Hepatocyte (in vitro differentiated cells): ENCODE data around the gene STX1A. TPM values are rescaled to one million over a fixed set of nuclear protein-coding genes. Genes with fewer than 3 reads are reported as not detected.

Experiments used
- DNase-seq: peaks from one replicate; pipeline ENCODE4 v3.0.0-alpha.2; 2016; ENCODE audit warnings: low spot score
- H2AFZ ChIP-seq: fragments of 200-600 bp; sonication (generic); 2 replicates; pipeline ENCODE4 v1.6.0; 2016; ENCODE audit warnings: antibody characterized with exemption, mild to moderate bottlenecking
- H3K27ac ChIP-seq: fragments of 200-600 bp; sonication (generic); 2 replicates; pipeline ENCODE4 v1.5.1; 2016; ENCODE audit warnings: mild to moderate bottlenecking
- H3K27me3 ChIP-seq: fragments of 200-600 bp; sonication (generic); 2 replicates; pipeline ENCODE4 v1.6.1; 2016
- H3K36me3 ChIP-seq: fragments of 200-600 bp; sonication (generic); replicated peaks from 2 replicates; pipeline ENCODE4 v1.5.1; 2016; ENCODE audit warnings: low read depth; ENCODE audit not compliant: insufficient read depth
- H3K4me1 ChIP-seq: fragments of 200-600 bp; sonication (generic); 2 replicates; pipeline ENCODE4 v1.5.1; 2016; ENCODE audit warnings: mild to moderate bottlenecking, moderate library complexity; ENCODE audit not compliant: insufficient read depth
- H3K4me2 ChIP-seq: fragments of 200-600 bp; sonication (generic); 2 replicates; pipeline ENCODE4 v1.6.0; 2016
- H3K4me3 ChIP-seq: fragments of 200-600 bp; sonication (generic); 2 replicates; pipeline ENCODE4 v1.5.1; 2016; ENCODE audit warnings: mild to moderate bottlenecking
- H3K79me2 ChIP-seq: fragments of 200-600 bp; sonication (generic); 2 replicates; pipeline ENCODE4 v1.6.0; 2017; ENCODE audit warnings: mild to moderate bottlenecking
- H3K9me2 ChIP-seq: fragments of 200-600 bp; sonication (generic); replicated peaks from 2 replicates; pipeline ENCODE4 v1.6.0; 2017; ENCODE audit warnings: mild to moderate bottlenecking; ENCODE audit not compliant: insufficient read depth
- H3K9me3 ChIP-seq: fragments of 200-600 bp; sonication (generic); 2 replicates; pipeline ENCODE4 v1.5.1; 2016; ENCODE audit warnings: low read depth, mild to moderate bottlenecking
- H4K20me1 ChIP-seq: fragments of 200-600 bp; sonication (generic); 2 replicates; pipeline ENCODE4 v1.6.0; 2016; ENCODE audit warnings: mild to moderate bottlenecking; ENCODE audit not compliant: insufficient read depth, poor library complexity, severe bottlenecking
- EZH2 ChIP-seq: fragments of 200-600 bp; sonication (generic); IDR thresholded peaks from 2 replicates; pipeline ENCODE4 v1.6.1; 2016; ENCODE audit warnings: antibody characterized with exemption, mild to moderate bottlenecking, borderline replicate concordance
- EZH2phosphoT487 ChIP-seq: fragments of 200-600 bp; sonication (generic); IDR thresholded peaks from one replicate; pipeline ENCODE4 v1.6.1; 2018; ENCODE audit warnings: antibody characterized with exemption, mild to moderate bottlenecking, low read depth, moderate library complexity; ENCODE audit not compliant: unreplicated experiment, severe bottlenecking
- WGBS: methylation state at CpG from one replicate; pipeline ENCODE4 v1.1.6; 2016; ENCODE audit warnings: low lambda C conversion rate; ENCODE audit errors: missing lambda C conversion rate; 5-methylcytosine and 5-hydroxymethylcytosine counted together
- microRNA counts: library from miRNA; unstranded; fragments of <30 nt; microRNA quantifications from one replicate; lab custom pipeline; 2017
- microRNA-seq: library from miRNA; unstranded; fragments of <30 nt; microRNA quantifications from one replicate; pipeline ENCODE4, GENCODE V29; 2017
- polyA plus RNA-seq: library from polyadenylated mRNA; unstranded; fragments of >200 nt; fragmentation: Nextera tagmentation; extraction: Ambion mirVana; gene quantifications from 2 replicates; pipeline ENCODE4 v1.2.1, GENCODE V29; 2016
- small RNA-seq: library from RNA; depleted of rRNA; stranded (forward); fragments of <200 nt; gene quantifications from one replicate; pipeline ENCODE3, GENCODE V24; 2014
- total RNA-seq: library from RNA; depleted of rRNA; stranded (reverse); fragments of >200 nt; gene quantifications from 2 replicates; pipeline ENCODE4 v1.2.3, GENCODE V29; 2014
- TF ChIP-seq, protein P1 (sequence below): fragments of 200-600 bp; sonication (generic); IDR thresholded peaks from 2 replicates; pipeline ENCODE4 v1.5.1; 2016; ENCODE audit warnings: antibody characterized with exemption, mild to moderate bottlenecking; ENCODE audit not compliant: poor library complexity

STX1A gene
- total and polyA plus RNA-seq, 2 experiments from 2014 or later, result 22.8 to 27.1 TPM

DNA sequence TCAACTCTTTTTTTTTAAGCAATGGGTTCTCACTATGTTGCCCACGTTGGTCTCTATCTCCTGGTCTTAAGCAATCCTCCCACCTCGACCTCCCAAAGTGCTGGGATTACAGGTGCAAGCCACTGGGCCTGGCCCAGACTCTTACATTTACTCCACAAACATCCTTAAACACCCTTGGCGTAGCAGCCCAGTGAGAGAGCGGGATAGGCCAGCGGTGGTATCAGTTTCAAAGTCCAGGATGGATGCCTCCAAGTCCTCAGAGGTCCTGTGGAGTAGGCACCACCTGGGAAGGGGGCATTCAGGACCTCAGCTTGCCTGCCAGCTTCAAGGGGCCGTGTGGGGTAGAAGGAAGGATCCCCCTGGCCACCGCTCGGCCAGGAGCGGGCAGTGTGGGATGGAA, 69.9 kb downstream of the STX1A start:
- Histone ChIP-seq H3K9me3 (no peaks in the 10 kb centered on the region), H3K4me2 (no peak overlapping the region), H3K27me3 (peaks cover 28% of the 10 kb centered on the region), H3K36me3 (no peaks in the 10 kb centered on the region), H2AFZ (no peak overlapping the region), H4K20me1 (no peaks in the 10 kb centered on the region), H3K9me2 (no peaks in the 10 kb centered on the region), H3K4me3 (no peak overlapping the region), H3K79me2 (no peaks in the 10 kb centered on the region), H3K27ac (no peak overlapping the region), H3K4me1 (peaks cover 6% of the 10 kb centered on the region)
- DNase-seq, result no peak
- WGBS, result 64% methylated on average over 9 of the region's 9 CpGs
- TF ChIP-seq EZH2phosphoT487 (no peak), EZH2 (no peak)
- TF ChIP-seq, protein P1, sequence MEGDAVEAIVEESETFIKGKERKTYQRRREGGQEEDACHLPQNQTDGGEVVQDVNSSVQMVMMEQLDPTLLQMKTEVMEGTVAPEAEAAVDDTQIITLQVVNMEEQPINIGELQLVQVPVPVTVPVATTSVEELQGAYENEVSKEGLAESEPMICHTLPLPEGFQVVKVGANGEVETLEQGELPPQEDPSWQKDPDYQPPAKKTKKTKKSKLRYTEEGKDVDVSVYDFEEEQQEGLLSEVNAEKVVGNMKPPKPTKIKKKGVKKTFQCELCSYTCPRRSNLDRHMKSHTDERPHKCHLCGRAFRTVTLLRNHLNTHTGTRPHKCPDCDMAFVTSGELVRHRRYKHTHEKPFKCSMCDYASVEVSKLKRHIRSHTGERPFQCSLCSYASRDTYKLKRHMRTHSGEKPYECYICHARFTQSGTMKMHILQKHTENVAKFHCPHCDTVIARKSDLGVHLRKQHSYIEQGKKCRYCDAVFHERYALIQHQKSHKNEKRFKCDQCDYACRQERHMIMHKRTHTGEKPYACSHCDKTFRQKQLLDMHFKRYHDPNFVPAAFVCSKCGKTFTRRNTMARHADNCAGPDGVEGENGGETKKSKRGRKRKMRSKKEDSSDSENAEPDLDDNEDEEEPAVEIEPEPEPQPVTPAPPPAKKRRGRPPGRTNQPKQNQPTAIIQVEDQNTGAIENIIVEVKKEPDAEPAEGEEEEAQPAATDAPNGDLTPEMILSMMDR, result no peak

MicroRNAs encoded within 50 kb of the gene (microRNA counts, 767-probe panel; counts per million panel counts)
- not detected for microRNA hsa-miR-4284 (lab: Ali Mortazavi, UCI)

Small RNA genes lying within 50 kb of the gene (microRNA-seq; reads per million reads assigned to microRNA genes)
- not detected for gene MIR4284

Small RNA genes lying within 50 kb of the gene (small RNA-seq; reads per million reads assigned to genes)
- gene MIR4284 (not detected), gene RN7SL265P (not detected)

Other genes starting within 250 kb of the STX1A start
- 40.7 and 44.7 TPM in 2 replicates for gene BAZ1B, start 197.4 kb downstream of the STX1A start, total RNA-seq
- 16.7 TPM in 2 replicates for gene BAZ1B, start 197.4 kb downstream of the STX1A start, polyA plus RNA-seq
- gene BCL7B, start 162.0 kb downstream of the STX1A start, total RNA-seq, result 34.5 and 44.7 TPM in 2 replicates
- 54.0 and 60.3 TPM in 2 replicates for gene BCL7B, start 162.0 kb downstream of the STX1A start, polyA plus RNA-seq
- gene TBL2, start 141.1 kb downstream of the STX1A start, total RNA-seq, result 72.8 and 73.6 TPM in 2 replicates
- 55.5 and 62.1 TPM in 2 replicates for gene TBL2, start 141.1 kb downstream of the STX1A start, polyA plus RNA-seq
- gene MLXIPL, start 95.1 kb downstream of the STX1A start, total RNA-seq, result 20.9 and 21.7 TPM in 2 replicates
- gene MLXIPL, start 95.1 kb downstream of the STX1A start, polyA plus RNA-seq, result 45.5 and 46.7 TPM in 2 replicates
- 4.3 and 5.6 TPM in 2 replicates for gene VPS37D, start 51.8 kb downstream of the STX1A start, total RNA-seq
- 7.5 and 9.5 TPM in 2 replicates for gene VPS37D, start 51.8 kb downstream of the STX1A start, polyA plus RNA-seq
- gene DNAJC30, start 36.2 kb downstream of the STX1A start, total RNA-seq, result 3.0 and 4.7 TPM in 2 replicates
- gene DNAJC30, start 36.2 kb downstream of the STX1A start, polyA plus RNA-seq, result 13.9 and 15.3 TPM in 2 replicates
- gene BUD23, start 36.1 kb downstream of the STX1A start, total RNA-seq, result 35.9 and 44.3 TPM in 2 replicates
- gene BUD23, start 36.1 kb downstream of the STX1A start, polyA plus RNA-seq, result 112 and 131 TPM in 2 replicates
- 30.7 and 33.0 TPM in 2 replicates for gene ABHD11, start 19.1 kb upstream of the STX1A start, total RNA-seq
- gene ABHD11, start 19.1 kb upstream of the STX1A start, polyA plus RNA-seq, result 90.9 and 110 TPM in 2 replicates
- gene CLDN3, start 50.6 kb upstream of the STX1A start, total RNA-seq, result 53.7 and 60.7 TPM in 2 replicates
- gene CLDN3, start 50.6 kb upstream of the STX1A start, polyA plus RNA-seq, result 125 and 142 TPM in 2 replicates
- 532 and 570 TPM in 2 replicates for gene CLDN4, start 111.3 kb upstream of the STX1A start, total RNA-seq
- 880 and 909 TPM in 2 replicates for gene CLDN4, start 111.3 kb upstream of the STX1A start, polyA plus RNA-seq
- 1.6 and 2.6 TPM in 2 replicates for gene METTL27, start 122.8 kb upstream of the STX1A start, total RNA-seq
- 6.5 and 11.4 TPM in 2 replicates for gene METTL27, start 122.8 kb upstream of the STX1A start, polyA plus RNA-seq
- gene TMEM270, start 141.5 kb upstream of the STX1A start, total RNA-seq, result 1.1 TPM in 1 of 2 replicates, not detected in the other
- 0.30 and 0.47 TPM in 2 replicates for gene TMEM270, start 141.5 kb upstream of the STX1A start, polyA plus RNA-seq